Measurements from ENCODE around the gene RETREG3. TPM values are rescaled to one million over a fixed set of nuclear protein-coding genes. Genes with fewer than 3 reads are reported as not detected.

Gene RETREG3
- total and polyA plus RNA-seq, 2 experiments from 2014 or later, result 8.0 to 38.2 TPM

GRCh38 chr17:42657824-42658588 lies 48.8 kb upstream of the RETREG3 start (continued):
- TF ChIP-seq, protein P1, sequence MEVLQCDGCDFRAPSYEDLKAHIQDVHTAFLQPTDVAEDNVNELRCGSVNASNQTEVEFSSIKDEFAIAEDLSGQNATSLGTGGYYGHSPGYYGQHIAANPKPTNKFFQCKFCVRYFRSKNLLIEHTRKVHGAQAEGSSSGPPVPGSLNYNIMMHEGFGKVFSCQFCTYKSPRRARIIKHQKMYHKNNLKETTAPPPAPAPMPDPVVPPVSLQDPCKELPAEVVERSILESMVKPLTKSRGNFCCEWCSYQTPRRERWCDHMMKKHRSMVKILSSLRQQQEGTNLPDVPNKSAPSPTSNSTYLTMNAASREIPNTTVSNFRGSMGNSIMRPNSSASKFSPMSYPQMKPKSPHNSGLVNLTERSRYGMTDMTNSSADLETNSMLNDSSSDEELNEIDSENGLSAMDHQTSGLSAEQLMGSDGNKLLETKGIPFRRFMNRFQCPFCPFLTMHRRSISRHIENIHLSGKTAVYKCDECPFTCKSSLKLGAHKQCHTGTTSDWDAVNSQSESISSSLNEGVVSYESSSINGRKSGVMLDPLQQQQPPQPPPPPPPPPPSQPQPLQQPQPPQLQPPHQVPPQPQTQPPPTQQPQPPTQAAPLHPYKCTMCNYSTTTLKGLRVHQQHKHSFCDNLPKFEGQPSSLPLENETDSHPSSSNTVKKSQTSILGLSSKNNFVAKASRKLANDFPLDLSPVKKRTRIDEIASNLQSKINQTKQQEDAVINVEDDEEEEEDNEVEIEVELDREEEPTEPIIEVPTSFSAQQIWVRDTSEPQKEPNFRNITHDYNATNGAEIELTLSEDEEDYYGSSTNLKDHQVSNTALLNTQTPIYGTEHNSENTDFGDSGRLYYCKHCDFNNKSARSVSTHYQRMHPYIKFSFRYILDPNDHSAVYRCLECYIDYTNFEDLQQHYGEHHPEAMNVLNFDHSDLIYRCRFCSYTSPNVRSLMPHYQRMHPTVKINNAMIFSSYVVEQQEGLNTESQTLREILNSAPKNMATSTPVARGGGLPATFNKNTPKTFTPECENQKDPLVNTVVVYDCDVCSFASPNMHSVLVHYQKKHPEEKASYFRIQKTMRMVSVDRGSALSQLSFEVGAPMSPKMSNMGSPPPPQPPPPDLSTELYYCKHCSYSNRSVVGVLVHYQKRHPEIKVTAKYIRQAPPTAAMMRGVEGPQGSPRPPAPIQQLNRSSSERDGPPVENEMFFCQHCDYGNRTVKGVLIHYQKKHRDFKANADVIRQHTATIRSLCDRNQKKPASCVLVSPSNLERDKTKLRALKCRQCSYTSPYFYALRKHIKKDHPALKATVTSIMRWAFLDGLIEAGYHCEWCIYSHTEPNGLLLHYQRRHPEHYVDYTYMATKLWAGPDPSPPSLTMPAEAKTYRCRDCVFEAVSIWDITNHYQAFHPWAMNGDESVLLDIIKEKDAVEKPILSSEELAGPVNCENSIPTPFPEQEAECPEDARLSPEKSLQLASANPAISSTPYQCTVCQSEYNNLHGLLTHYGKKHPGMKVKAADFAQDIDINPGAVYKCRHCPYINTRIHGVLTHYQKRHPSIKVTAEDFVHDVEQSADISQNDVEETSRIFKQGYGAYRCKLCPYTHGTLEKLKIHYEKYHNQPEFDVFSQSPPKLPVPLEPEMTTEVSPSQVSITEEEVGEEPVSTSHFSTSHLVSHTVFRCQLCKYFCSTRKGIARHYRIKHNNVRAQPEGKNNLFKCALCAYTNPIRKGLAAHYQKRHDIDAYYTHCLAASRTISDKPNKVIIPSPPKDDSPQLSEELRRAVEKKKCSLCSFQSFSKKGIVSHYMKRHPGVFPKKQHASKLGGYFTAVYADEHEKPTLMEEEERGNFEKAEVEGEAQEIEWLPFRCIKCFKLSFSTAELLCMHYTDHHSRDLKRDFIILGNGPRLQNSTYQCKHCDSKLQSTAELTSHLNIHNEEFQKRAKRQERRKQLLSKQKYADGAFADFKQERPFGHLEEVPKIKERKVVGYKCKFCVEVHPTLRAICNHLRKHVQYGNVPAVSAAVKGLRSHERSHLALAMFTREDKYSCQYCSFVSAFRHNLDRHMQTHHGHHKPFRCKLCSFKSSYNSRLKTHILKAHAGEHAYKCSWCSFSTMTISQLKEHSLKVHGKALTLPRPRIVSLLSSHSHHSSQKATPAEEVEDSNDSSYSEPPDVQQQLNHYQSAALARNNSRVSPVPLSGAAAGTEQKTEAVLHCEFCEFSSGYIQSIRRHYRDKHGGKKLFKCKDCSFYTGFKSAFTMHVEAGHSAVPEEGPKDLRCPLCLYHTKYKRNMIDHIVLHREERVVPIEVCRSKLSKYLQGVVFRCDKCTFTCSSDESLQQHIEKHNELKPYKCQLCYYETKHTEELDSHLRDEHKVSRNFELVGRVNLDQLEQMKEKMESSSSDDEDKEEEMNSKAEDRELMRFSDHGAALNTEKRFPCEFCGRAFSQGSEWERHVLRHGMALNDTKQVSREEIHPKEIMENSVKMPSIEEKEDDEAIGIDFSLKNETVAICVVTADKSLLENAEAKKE (CRISPR knock-in tag; IDR thresholded peaks at IDR 0.05), result no peak
- no peak for TF ChIP-seq ETS1 (IDR thresholded peaks at IDR 0.05)
- TF ChIP-seq POLR2AphosphoS5 (IDR thresholded peaks at IDR 0.05; ENCODE audit: low read depth), result no peak

DNA sequence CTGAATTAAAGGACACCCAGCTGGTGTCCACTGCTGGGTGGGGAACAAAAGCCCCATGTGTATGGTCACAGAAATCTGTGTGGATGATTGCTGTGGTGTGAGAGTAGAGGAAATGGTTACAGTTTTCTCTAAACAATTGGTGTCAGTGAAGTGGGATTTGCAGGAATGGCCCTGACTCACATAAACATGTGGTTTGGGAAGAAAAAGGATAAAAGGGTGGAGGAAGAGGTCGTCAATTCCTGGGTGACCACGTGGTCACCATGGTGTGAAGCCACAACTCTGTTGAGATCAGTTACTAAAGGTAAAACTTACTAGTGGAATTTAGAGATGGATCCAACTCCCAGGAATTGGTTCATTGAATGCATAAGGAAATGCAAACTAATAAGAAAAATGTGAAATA lies 46.4 kb upstream of the RETREG3 start:
- H3K27me3 Mint-ChIP-seq (ENCODE audit: insufficient read depth, low read depth, poor library complexity), result peaks cover 12% of the 10 kb centered on the region
- DNase-seq (ENCODE audit: low spot score) (no peak), ATAC-seq (no peak)
- no peak overlapping the region for H3K4me3 ChIP-seq
- peaks cover 4% of the 10 kb centered on the region; the same call in 1 of the 3 replicates for H3K9me3 Mint-ChIP-seq
- 0 out of 2 replicates have a peak, but pooled peaks cover 3% of the 10 kb centered on the region for H3K27me3 ChIP-seq (ENCODE audit: insufficient read depth)
- H3F3A ChIP-seq (replicated peaks; ENCODE audit: low read depth), result 0 out of 2 replicates have a peak, but pooled peaks cover 8% of the 10 kb centered on the region
- H3K79me2 ChIP-seq (replicated peaks; ENCODE audit: insufficient read depth), result no peaks in the 10 kb centered on the region
- no peak overlapping the region for H3K4me2 ChIP-seq
- H3K9me2 ChIP-seq (ENCODE audit: insufficient read depth), result no peaks in the 10 kb centered on the region
- no peaks in the 10 kb centered on the region for H4K20me1 ChIP-seq (replicated peaks; ENCODE audit: insufficient read depth)
- no peaks in the 10 kb centered on the region for H3K36me3 ChIP-seq (ENCODE audit: insufficient read depth)
- peaks cover 19% of the 10 kb centered on the region for H3K4me1 Mint-ChIP-seq
- H3K4me1 ChIP-seq (ENCODE audit: insufficient read depth), result peaks cover 8% of the 10 kb centered on the region
- H2AFZ ChIP-seq, result no peak overlapping the region
- H3K27ac ChIP-seq (ENCODE audit: low read depth), result no peak overlapping the region
- H3K27ac Mint-ChIP-seq, result no peak overlapping the region
- H3K4me3 Mint-ChIP-seq, result no peak overlapping the region
- H3K36me3 Mint-ChIP-seq (ENCODE audit: low read depth), result peaks cover 7% of the 10 kb centered on the region; the same call in 2 of the 3 replicates
- TF ChIP-seq EZH2phosphoT487 (IDR thresholded peaks at IDR 0.05; ENCODE audit: unreplicated experiment) (no peak), CREB1 (CRISPR knock-in tag; IDR thresholded peaks at IDR 0.05; ENCODE audit: low read depth) (no peak), ETS1 (IDR thresholded peaks at IDR 0.05) (no peak), EZH2 (IDR thresholded peaks at IDR 0.05; ENCODE audit: low read depth, unreplicated experiment) (no peak), STAT1 (IDR thresholded peaks at IDR 0.05; ENCODE audit: unreplicated experiment) (no peak), ZNF331 (CRISPR knock-in tag; IDR thresholded peaks at IDR 0.05; ENCODE audit: low read depth) (no peak), ZNF114 (CRISPR knock-in tag; IDR thresholded peaks at IDR 0.05) (no peak), NANOG (IDR thresholded peaks at IDR 0.05; ENCODE audit: borderline replicate concordance) (no peak)
- TF ChIP-seq, protein P2, sequence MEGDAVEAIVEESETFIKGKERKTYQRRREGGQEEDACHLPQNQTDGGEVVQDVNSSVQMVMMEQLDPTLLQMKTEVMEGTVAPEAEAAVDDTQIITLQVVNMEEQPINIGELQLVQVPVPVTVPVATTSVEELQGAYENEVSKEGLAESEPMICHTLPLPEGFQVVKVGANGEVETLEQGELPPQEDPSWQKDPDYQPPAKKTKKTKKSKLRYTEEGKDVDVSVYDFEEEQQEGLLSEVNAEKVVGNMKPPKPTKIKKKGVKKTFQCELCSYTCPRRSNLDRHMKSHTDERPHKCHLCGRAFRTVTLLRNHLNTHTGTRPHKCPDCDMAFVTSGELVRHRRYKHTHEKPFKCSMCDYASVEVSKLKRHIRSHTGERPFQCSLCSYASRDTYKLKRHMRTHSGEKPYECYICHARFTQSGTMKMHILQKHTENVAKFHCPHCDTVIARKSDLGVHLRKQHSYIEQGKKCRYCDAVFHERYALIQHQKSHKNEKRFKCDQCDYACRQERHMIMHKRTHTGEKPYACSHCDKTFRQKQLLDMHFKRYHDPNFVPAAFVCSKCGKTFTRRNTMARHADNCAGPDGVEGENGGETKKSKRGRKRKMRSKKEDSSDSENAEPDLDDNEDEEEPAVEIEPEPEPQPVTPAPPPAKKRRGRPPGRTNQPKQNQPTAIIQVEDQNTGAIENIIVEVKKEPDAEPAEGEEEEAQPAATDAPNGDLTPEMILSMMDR (conservative IDR thresholded peaks at IDR 0.05; ENCODE audit: low read depth in 2 of 2), result no peak
